GM12864 (cell line): ENCODE data around the gene OR8B4.

ENCODE experiments used
- DNase-seq: peaks from one replicate; pipeline ENCODE4 v3.0.0-alpha.2; 2011; ENCODE audit warnings: low read depth
- H3K4me3 ChIP-seq: 2 replicates; pipeline ENCODE4 v1.5.1; 2011; ENCODE audit warnings: mild to moderate bottlenecking, low read depth, low read length, control low read depth
- CTCF ChIP-seq: IDR thresholded peaks from 2 replicates; pipeline ENCODE4 v1.5.1; 2011; ENCODE audit warnings: low read depth, mild to moderate bottlenecking, moderate library complexity, low read length, control low read depth, inconsistent platforms; ENCODE audit errors: missing control alignments

Gene OR8B4

GRCh38 chr11:124424384-124424921, at the start of gene OR8B4:
OR8B4 (minus strand) TSS chr11:124424871; CDS start chr11:124424871, 0 bp downstream.
- no peak within 1 kb of the TSS for H3K4me3 ChIP-seq
- no peak for DNase-seq
- TF ChIP-seq CTCF = no peak

- DNase-seq = no peak
- TF ChIP-seq CTCF = no peak
- no peak overlapping the region for H3K4me3 ChIP-seq
These were observed 49.4 kb upstream of the OR8B4 start for GRCh38 chr11:124474079-124474478.

GRCh38 chr11:124473476-124473875, 48.8 kb upstream of the OR8B4 start:
- H3K4me3 ChIP-seq = no peak overlapping the region
- TF ChIP-seq CTCF = no peak
- no peak for DNase-seq

- no peak overlapping the region for H3K4me3 ChIP-seq
- DNase-seq = no peak
- TF ChIP-seq CTCF = no peak
These were observed 46.0 kb upstream of the OR8B4 start for GRCh38 chr11:124470561-124471227.

- no peak overlapping the region for H3K4me3 ChIP-seq
- TF ChIP-seq CTCF = no peak
- DNase-seq = no peak
These were observed 42.8 kb upstream of the OR8B4 start for GRCh38 chr11:124467381-124467927.

- DNase-seq = no peak
- no peak overlapping the region for H3K4me3 ChIP-seq
- TF ChIP-seq CTCF = no peak
These were observed 40.7 kb upstream of the OR8B4 start for GRCh38 chr11:124465368-124465767.

GRCh38 chr11:124463990-124464389, 39.3 kb upstream of the OR8B4 start:
- no peak for TF ChIP-seq CTCF
- H3K4me3 ChIP-seq = no peak overlapping the region
- no peak for DNase-seq
